SK-N-SH (cell line): Measurements from ENCODE around the gene SYTL4.

Experiments
- CHD2 ChIP-seq: fragments of 150-350 bp; IDR thresholded peaks from 2 replicates; pipeline ENCODE4 v1.6.1; 2018; ENCODE audit warnings: low read length; ENCODE audit not compliant: partially characterized antibody
- EZH2phosphoT487 ChIP-seq: fragments of 200-600 bp; sonication (generic); IDR thresholded peaks from 2 replicates; pipeline ENCODE4 v1.6.1; 2017; ENCODE audit warnings: low read depth, mixed run types, mild to moderate bottlenecking, antibody characterized with exemption, moderate library complexity, borderline replicate concordance
- GABPA ChIP-seq: IDR thresholded peaks from 2 replicates; pipeline ENCODE4 v1.4.0; 2012; ENCODE audit warnings: low read depth, mild to moderate bottlenecking
- MXI1 ChIP-seq: IDR thresholded peaks from 2 replicates; pipeline ENCODE4 v1.6.1; 2012; ENCODE audit warnings: mild to moderate bottlenecking, low read depth, low read length, improper control_type of control experiment
- POLR2AphosphoS5 ChIP-seq: IDR thresholded peaks from 2 replicates; pipeline ENCODE4 v1.6.1; 2012; ENCODE audit warnings: low read depth, low read length
- RAD21 ChIP-seq: IDR thresholded peaks from 2 replicates; pipeline ENCODE4 v1.6.1; 2012; ENCODE audit warnings: mild to moderate bottlenecking, low read length
- RFX5 ChIP-seq: IDR thresholded peaks from 2 replicates; pipeline ENCODE4 v1.6.1; 2012; ENCODE audit warnings: mild to moderate bottlenecking, improper control_type of control experiment, low read length
- RXRA ChIP-seq: IDR thresholded peaks from 2 replicates; pipeline ENCODE4 v1.4.0; 2012; ENCODE audit warnings: low read depth, mild to moderate bottlenecking, borderline replicate concordance
- SIN3A ChIP-seq: IDR thresholded peaks from 2 replicates; pipeline ENCODE4 v1.6.1; 2012; ENCODE audit warnings: low read depth, mild to moderate bottlenecking, low read length, moderate library complexity, borderline replicate concordance
- TAF1 ChIP-seq: IDR thresholded peaks from 2 replicates; pipeline ENCODE4 v1.6.1; 2012; ENCODE audit warnings: low read depth, mild to moderate bottlenecking, low read length, moderate library complexity, borderline replicate concordance
- YY1 ChIP-seq: IDR thresholded peaks from 2 replicates; pipeline ENCODE4 v1.4.0; 2012; ENCODE audit warnings: low read depth, mild to moderate bottlenecking
- TF ChIP-seq, protein P1 (sequence below): fragments of 200-600 bp; sonication (generic); IDR thresholded peaks from 2 replicates; pipeline ENCODE4 v1.6.1; 2017; ENCODE audit warnings: antibody characterized with exemption, mild to moderate bottlenecking, moderate library complexity
- TF ChIP-seq, protein P2 (sequence below): fragments of 150-350 bp; IDR thresholded peaks from 2 replicates; pipeline ENCODE4 v1.6.1; 2016; ENCODE audit warnings: mild to moderate bottlenecking, low read depth, low read length

- TF ChIP-seq, protein P1, sequence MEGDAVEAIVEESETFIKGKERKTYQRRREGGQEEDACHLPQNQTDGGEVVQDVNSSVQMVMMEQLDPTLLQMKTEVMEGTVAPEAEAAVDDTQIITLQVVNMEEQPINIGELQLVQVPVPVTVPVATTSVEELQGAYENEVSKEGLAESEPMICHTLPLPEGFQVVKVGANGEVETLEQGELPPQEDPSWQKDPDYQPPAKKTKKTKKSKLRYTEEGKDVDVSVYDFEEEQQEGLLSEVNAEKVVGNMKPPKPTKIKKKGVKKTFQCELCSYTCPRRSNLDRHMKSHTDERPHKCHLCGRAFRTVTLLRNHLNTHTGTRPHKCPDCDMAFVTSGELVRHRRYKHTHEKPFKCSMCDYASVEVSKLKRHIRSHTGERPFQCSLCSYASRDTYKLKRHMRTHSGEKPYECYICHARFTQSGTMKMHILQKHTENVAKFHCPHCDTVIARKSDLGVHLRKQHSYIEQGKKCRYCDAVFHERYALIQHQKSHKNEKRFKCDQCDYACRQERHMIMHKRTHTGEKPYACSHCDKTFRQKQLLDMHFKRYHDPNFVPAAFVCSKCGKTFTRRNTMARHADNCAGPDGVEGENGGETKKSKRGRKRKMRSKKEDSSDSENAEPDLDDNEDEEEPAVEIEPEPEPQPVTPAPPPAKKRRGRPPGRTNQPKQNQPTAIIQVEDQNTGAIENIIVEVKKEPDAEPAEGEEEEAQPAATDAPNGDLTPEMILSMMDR, result no peak
- no peak for TF ChIP-seq TAF1
- no peak for TF ChIP-seq YY1
- no peak for TF ChIP-seq EZH2phosphoT487
- TF ChIP-seq SIN3A, result no peak
- no peak for TF ChIP-seq CHD2
- TF ChIP-seq POLR2AphosphoS5, result no peak
- no peak for TF ChIP-seq RFX5
- TF ChIP-seq MXI1, result no peak
- no peak for TF ChIP-seq GABPA
- no peak for TF ChIP-seq RXRA
- TF ChIP-seq, protein P2, sequence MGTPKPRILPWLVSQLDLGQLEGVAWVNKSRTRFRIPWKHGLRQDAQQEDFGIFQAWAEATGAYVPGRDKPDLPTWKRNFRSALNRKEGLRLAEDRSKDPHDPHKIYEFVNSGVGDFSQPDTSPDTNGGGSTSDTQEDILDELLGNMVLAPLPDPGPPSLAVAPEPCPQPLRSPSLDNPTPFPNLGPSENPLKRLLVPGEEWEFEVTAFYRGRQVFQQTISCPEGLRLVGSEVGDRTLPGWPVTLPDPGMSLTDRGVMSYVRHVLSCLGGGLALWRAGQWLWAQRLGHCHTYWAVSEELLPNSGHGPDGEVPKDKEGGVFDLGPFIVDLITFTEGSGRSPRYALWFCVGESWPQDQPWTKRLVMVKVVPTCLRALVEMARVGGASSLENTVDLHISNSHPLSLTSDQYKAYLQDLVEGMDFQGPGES, result no peak
- no peak for TF ChIP-seq RAD21
Observed at GRCh38 chrX:100663642-100664041, 68.3 kb downstream of the SYTL4 start.
